Measurements from ENCODE around the gene CFP.

CFP gene

GRCh38 chrX:47586043-47586787, 43.5 kb downstream of the CFP start:
- no peak for TF ChIP-seq ZFX (IDR thresholded peaks at IDR 0.05; ENCODE audit: borderline replicate concordance)
- TF ChIP-seq, protein P1, sequence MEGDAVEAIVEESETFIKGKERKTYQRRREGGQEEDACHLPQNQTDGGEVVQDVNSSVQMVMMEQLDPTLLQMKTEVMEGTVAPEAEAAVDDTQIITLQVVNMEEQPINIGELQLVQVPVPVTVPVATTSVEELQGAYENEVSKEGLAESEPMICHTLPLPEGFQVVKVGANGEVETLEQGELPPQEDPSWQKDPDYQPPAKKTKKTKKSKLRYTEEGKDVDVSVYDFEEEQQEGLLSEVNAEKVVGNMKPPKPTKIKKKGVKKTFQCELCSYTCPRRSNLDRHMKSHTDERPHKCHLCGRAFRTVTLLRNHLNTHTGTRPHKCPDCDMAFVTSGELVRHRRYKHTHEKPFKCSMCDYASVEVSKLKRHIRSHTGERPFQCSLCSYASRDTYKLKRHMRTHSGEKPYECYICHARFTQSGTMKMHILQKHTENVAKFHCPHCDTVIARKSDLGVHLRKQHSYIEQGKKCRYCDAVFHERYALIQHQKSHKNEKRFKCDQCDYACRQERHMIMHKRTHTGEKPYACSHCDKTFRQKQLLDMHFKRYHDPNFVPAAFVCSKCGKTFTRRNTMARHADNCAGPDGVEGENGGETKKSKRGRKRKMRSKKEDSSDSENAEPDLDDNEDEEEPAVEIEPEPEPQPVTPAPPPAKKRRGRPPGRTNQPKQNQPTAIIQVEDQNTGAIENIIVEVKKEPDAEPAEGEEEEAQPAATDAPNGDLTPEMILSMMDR (IDR thresholded peaks at IDR 0.05): no peak
- no peak overlapping the region for H3K27ac ChIP-seq

DNA sequence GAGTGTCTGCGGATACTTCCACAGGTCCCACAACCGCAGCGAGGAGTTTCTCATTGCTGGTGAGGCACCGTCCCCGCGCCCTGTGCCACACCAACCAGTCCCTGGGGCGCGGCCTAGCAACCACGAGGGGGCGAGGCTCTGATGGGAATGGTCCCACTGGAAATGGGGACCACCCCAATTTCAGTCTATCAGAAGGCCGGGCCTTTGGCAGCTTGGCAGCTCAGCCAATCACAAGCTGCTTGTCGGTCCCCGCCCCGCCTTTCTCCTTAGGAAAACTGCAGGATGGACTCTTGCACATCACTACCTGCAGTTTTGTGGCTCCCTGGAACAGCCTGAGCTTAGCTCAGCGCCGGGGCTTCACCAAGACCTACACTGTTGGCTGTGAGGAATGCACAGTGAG, 44.5 kb downstream of the CFP start:
- TF ChIP-seq, protein P1 (IDR thresholded peaks at IDR 0.05): no peak
- TF ChIP-seq ZFX (IDR thresholded peaks at IDR 0.05; ENCODE audit: borderline replicate concordance): no peak
- H3K27ac ChIP-seq: no peak overlapping the region

DNA sequence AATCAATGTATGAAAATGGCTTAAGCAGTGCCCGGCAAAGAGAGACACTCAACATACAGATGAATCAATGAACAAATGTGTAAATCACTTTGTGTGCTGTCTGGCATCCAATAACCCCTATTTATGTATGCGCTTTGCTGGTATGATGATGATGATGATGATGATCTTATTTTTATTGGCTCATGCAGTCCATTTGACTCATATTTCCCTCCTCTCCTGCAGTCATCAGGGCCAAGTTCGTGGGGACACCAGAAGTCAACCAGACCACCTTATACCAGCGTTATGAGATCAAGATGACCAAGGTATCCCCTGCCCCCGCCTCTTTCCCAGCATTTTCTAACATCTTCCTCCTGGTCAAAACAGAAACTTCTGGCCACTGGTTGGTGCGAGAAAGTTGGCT, 45.0 kb downstream of the CFP start:
- TF ChIP-seq, protein P1 (IDR thresholded peaks at IDR 0.05): no peak
- no peak for TF ChIP-seq ZFX (IDR thresholded peaks at IDR 0.05; ENCODE audit: borderline replicate concordance)
- H3K27ac ChIP-seq: no peak overlapping the region

- H3K27ac ChIP-seq: peak overlapping the region; percentile 65
- no peak for TF ChIP-seq ZFX (IDR thresholded peaks at IDR 0.05; ENCODE audit: borderline replicate concordance)
- TF ChIP-seq, protein P1 (IDR thresholded peaks at IDR 0.05): no peak
These were observed 46.4 kb downstream of the CFP start for GRCh38 chrX:47583240-47583861.

- TF ChIP-seq, protein P1 (IDR thresholded peaks at IDR 0.05): no peak
- no peak for TF ChIP-seq ZFX (IDR thresholded peaks at IDR 0.05; ENCODE audit: borderline replicate concordance)
- peak within 1 kb of the TSS; percentile 65 for H3K27ac ChIP-seq
These were observed 47.7 kb downstream of the CFP start, which contains the start of gene TIMP1 for GRCh38 chrX:47581731-47582647. Gene TIMP1 (plus strand): TSS chrX:47582436. CDS start chrX:47583416, 980 bp downstream.

GRCh38 chrX:47579537-47579936, 50.2 kb downstream of the CFP start:
- no peak overlapping the region for H3K27ac ChIP-seq
- TF ChIP-seq, protein P1 (IDR thresholded peaks at IDR 0.05): no peak
- TF ChIP-seq ZFX (IDR thresholded peaks at IDR 0.05; ENCODE audit: borderline replicate concordance): no peak
